Parathyroid adenoma (tissue), 2 donors: Measurements from ENCODE around the gene TGFBR3.

Source experiments
- H2AFZ ChIP-seq: fragments of 300-600 bp; sonication (generic); one replicate; pipeline ENCODE4 v1.7.0; 2017; ENCODE audit warnings: antibody characterized with exemption, mild to moderate bottlenecking
- H3K27ac ChIP-seq: fragments of 300-600 bp; sonication (generic); one replicate; pipeline ENCODE4 v1.7.0; 2017
- H3K27me3 ChIP-seq: fragments of 300-600 bp; sonication (generic); one replicate; pipeline ENCODE4 v1.7.0; 2017; ENCODE audit warnings: low read length; ENCODE audit not compliant: control insufficient read depth, insufficient read depth
- H3K36me3 ChIP-seq: fragments of 300-600 bp; sonication (generic); one replicate; pipeline ENCODE4 v1.7.0; 2017; ENCODE audit warnings: low read length; ENCODE audit not compliant: control insufficient read depth, insufficient read depth
- H3K4me1 ChIP-seq: fragments of 300-600 bp; sonication (generic); one replicate; pipeline ENCODE4 v1.7.0; 2017; ENCODE audit warnings: control low read depth
- H3K4me2 ChIP-seq: fragments of 300-600 bp; sonication (generic); one replicate; pipeline ENCODE4 v1.7.0; 2017; ENCODE audit warnings: low read length
- H3K4me3 ChIP-seq: fragments of 300-600 bp; sonication (generic); one replicate; pipeline ENCODE4 v1.7.0; 2017; ENCODE audit warnings: low read depth, low read length
- H3K79me2 ChIP-seq: fragments of 300-600 bp; sonication (generic); one replicate; pipeline ENCODE4 v1.7.0; 2017; ENCODE audit warnings: control low read depth
- H3K9ac ChIP-seq: fragments of 300-600 bp; sonication (generic); one replicate; pipeline ENCODE4 v1.7.0; 2017; ENCODE audit warnings: mild to moderate bottlenecking
- H3K9me3 ChIP-seq: fragments of 300-600 bp; sonication (generic); one replicate; pipeline ENCODE4 v1.7.0; 2017; ENCODE audit warnings: low read length; ENCODE audit not compliant: control insufficient read depth
- CTCF ChIP-seq: fragments of 300-600 bp; sonication (generic); IDR thresholded peaks from one replicate; pipeline ENCODE4 v1.7.0; 2017; ENCODE audit warnings: antibody characterized with exemption, mild to moderate bottlenecking
- donor health status: primary hyperparathyroidism.

TGFBR3 gene

GRCh38 chr1:91829293-91830153 lies 56.4 kb downstream of the TGFBR3 start:
- Histone ChIP-seq H3K4me1 (peaks cover 10% of the 10 kb centered on the region), H3K4me2 (peak overlapping the region; percentile 26), H3K9me3 (no peaks in the 10 kb centered on the region), H2AFZ (peak overlapping the region; percentile 50), H3K9ac (no peak overlapping the region), H3K36me3 (no peaks in the 10 kb centered on the region), H3K4me3 (no peak overlapping the region), H3K27me3 (no peaks in the 10 kb centered on the region), H3K27ac (peak overlapping the region; percentile 43), H3K79me2 (no peaks in the 10 kb centered on the region)
- no peak for TF ChIP-seq CTCF

GRCh38 chr1:91828583-91829281 lies 57.2 kb downstream of the TGFBR3 start:
- Histone ChIP-seq H2AFZ (no peak overlapping the region), H3K4me1 (peaks cover 10% of the 10 kb centered on the region), H3K36me3 (no peaks in the 10 kb centered on the region), H3K9ac (no peak overlapping the region), H3K27me3 (no peaks in the 10 kb centered on the region), H3K9me3 (no peaks in the 10 kb centered on the region), H3K4me2 (no peak overlapping the region), H3K27ac (no peak overlapping the region), H3K79me2 (no peaks in the 10 kb centered on the region), H3K4me3 (no peak overlapping the region)
- TF ChIP-seq CTCF = no peak

GRCh38 chr1:91827459-91828321 lies 58.3 kb downstream of the TGFBR3 start:
- Histone ChIP-seq H2AFZ (no peak overlapping the region), H3K4me2 (no peak overlapping the region), H3K27me3 (no peaks in the 10 kb centered on the region), H3K9ac (no peak overlapping the region), H3K79me2 (no peaks in the 10 kb centered on the region), H3K27ac (no peak overlapping the region), H3K4me1 (peaks cover 10% of the 10 kb centered on the region), H3K4me3 (no peak overlapping the region), H3K9me3 (no peaks in the 10 kb centered on the region), H3K36me3 (no peaks in the 10 kb centered on the region)
- TF ChIP-seq CTCF = no peak

- H3K9me3 ChIP-seq = no peaks in the 10 kb centered on the region
- H3K4me1 ChIP-seq = peaks cover 10% of the 10 kb centered on the region
- no peak overlapping the region for H3K4me3 ChIP-seq
- H3K27ac ChIP-seq = no peak overlapping the region
- no peaks in the 10 kb centered on the region for H3K36me3 ChIP-seq
- no peak for TF ChIP-seq CTCF
- no peak overlapping the region for H3K9ac ChIP-seq
- H2AFZ ChIP-seq = no peak overlapping the region
- no peaks in the 10 kb centered on the region for H3K79me2 ChIP-seq
- H3K27me3 ChIP-seq = no peaks in the 10 kb centered on the region
- no peak overlapping the region for H3K4me2 ChIP-seq
Measured at GRCh38 chr1:91827087-91827458, 58.9 kb downstream of the TGFBR3 start.
